ENCODE measurements around the gene WFDC11.

The WFDC11 gene

GRCh38 chr20:45621593-45621992 is 48.4 kb downstream of the WFDC11 start:
- no peak for DNase-seq

- DNase-seq, result no peak
Measured at GRCh38 chr20:45617591-45617990, 52.4 kb downstream of the WFDC11 start.

GRCh38 chr20:45612314-45612713 is 57.7 kb downstream of the WFDC11 start:
- DNase-seq, result no peak

GRCh38 chr20:45611054-45611453 is 59.0 kb downstream of the WFDC11 start:
- peak; percentile 9 to 29 for DNase-seq

GRCh38 chr20:45607810-45608209 is 62.2 kb downstream of the WFDC11 start:
- no peak for DNase-seq

Measured in stimulated activated CD4-positive, alpha-beta T cell treated with anti-CD3 and anti-CD28 coated beads, Interleukin-4, amount 100 ng/mL, for 4 hours (primary cell).